NCI-H2107 (cell line): ENCODE results near the gene SERPINB7.

ENCODE experiments used
- DNase-seq: peaks from one replicate; lab custom pipeline; 2025; lab: John Stamatoyannopoulos, UW

The SERPINB7 gene

DNA sequence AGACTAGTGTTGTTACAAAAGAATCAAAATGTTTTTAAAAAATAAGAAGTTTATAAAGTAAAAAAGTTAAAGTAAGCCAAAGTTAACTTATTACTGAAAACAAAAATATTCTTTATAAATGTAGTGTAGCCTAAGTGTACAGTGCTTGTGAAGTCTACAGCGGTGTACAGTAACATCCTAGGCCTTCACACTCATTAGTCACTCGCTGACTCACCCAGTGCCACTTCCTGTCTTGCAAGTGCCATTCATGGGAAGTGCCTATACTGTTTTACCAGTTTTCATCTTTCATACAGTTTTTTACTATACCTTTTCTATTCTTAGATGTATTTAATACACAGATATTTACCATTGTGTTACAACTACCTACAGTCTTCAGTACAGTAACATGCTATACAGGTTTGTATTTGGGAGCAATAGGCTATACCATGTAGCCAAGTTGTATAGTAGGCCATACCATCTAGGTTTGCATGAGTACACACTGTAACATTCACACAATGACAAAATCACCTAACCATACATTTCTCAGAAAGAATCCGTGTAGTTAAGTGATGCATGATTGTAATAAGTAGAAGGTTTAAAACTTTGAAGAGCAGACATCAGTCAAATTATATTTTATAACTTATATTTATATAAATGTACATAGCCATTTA lies 13.4 kb downstream of the SERPINB7 start:
- DNase-seq: no peak

DNA sequence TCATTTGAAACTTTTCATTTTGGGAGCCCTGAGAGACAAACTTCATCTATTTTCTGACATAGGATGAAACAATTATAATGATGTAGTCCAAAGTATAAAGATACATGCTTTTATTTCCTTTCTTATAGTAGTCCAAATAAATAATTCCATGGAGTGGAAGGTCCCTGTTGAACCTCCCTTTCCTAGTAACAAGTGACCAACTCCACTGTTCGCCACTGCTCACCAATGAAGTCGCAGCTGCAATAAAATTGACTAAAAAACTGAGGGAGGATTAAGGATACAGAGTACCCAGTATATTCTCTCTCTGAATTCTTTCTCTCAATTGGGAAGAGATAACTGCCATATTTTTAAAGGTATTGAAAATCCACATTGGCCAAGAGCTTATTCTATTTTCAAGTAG lies 14.1 kb downstream of the SERPINB7 start:
- no peak for DNase-seq

DNA sequence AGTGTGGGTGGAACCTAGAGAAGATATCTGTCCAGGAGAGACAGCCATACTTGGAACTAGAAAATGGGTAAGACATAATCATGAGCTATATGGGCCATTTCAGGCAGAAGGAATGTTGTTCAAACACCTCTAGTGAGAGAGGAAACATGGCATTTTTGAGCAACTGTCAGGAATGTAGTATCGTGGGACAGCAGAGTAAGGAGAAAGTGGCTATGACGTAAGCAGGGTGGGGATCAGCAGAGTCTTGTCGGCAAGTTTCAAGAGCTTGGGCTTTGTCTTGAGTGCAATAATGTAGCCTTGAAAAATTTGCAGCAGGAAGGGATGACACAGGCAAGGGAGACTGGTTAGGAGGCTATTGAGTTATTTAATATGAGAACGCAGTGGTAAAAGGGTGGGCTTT lies 20.4 kb downstream of the SERPINB7 start:
- no peak for DNase-seq

DNA sequence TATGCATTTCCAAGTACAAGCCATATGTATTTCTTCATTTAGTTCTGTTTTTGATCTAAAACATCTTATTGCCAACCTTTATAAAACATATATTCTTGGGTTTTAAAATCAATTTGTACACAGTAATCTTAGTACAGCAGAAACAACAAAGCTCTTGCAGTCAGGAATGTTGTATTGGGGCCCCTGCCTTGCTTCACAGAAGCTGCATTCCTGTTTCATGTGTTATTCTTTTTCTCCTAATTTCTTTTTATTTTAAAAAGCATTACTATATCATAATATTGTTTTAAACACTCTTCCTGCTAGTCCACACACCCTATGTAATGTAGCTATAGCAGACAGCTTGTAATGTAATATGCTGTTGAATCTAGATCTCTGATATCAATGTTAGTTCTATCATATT lies 24.0 kb downstream of the SERPINB7 start:
- DNase-seq: no peak

DNA sequence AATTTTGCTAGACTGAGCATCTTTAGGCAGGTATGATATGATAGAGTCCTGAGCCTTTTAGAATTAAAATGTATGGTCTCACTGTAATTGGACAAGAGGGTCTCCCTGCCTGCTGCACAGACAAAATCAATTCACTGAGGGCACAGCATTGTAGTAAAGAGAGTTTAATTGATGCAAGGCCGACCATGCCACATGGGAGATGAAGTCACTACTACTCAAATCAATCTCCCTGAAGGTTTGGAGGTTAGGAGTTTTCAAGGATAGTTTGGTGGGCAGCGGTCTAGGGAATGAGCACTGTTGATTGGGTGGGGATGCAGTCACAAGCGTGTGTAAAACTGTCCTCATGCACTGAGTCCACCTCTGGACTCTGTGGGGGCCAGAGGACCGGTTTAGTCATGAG lies 26.1 kb downstream of the SERPINB7 start:
- DNase-seq: no peak

DNA sequence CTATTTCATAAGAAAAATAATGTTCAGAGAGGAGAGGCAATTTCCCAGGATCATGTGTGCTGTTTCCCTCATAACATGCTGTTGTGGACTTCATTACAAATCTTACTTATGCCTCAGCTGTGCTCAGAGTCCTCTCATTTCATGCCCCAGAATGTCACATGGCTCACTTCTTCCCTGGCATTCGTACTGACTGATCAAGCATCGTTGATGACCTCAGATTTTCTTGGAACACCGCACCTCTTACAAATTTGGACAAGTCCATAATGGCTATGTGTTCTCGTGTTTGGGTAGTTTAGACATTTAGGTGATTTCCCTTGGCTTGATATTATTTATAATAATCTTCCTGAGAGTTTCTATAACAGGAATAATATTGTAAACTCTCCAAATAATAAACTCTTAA lies 32.9 kb downstream of the SERPINB7 start:
- DNase-seq: no peak

DNA sequence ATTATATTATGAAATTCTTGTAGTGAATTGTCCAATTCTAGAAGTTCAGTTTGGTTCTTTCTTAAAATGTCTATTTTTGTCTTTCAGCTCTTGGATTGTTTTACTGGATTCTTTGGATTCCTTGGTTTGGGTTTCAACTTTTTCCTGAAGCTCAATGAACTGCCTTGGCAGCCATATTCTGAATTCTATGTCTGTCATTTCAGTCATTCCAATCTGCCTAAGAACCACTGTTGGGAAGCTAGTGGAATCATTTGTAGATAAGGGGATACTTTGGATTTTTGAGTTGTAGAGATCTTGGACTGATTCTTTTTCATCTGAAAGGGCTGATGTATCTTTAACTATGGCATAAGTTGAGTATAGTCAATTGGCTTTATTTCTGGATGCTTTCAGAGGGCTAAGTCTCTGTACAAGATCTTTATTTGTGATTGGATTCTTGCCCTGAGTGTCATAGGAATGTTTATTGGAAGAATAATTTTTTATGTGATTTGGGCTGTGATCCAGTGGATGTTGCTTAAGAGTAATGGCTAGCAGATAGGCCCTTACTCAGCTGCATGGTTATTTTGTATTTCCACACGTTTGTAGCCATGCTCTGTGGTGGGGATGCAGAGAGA lies 42.3 kb downstream of the SERPINB7 start:
- no peak for DNase-seq

DNA sequence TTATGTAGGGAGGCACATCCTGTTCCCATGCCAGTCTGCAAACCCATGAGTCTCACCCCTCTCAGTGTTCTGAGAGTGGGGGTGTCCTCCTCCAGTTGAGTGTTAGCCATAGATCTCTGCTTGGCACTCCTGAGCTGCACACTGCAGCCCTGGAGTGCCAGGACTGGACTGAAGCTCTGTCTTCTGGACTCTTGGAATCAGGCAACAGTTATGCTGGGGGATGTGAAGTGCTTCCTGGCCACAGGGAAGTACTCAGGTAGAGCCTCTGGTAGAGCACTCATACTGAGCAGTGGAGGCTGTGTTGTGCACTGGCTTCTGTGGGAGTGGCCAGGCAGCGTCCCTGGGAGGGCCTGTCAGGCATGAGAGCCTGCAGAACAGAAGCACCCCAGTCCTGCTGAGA lies 43.0 kb downstream of the SERPINB7 start:
- DNase-seq: no peak

DNA sequence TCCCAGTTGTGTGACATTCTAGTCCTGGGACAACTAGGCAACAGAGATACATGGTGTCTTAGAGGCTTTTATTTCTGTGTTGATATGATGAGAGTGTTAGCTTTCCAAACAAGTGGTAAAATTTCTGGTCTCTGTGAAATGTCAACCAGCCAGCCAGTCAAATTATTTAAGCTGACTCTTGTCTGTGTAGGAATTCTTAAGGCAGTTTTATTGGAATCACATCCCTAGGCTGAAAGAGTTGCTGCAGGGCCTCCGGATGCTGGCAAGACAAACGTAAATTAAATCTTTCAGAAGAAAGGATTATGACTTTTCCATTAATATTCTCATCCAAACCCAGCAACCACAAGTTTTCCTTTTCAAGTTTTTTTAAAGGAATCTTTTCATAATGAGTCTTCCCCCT lies 44.6 kb downstream of the SERPINB7 start:
- DNase-seq: no peak

DNA sequence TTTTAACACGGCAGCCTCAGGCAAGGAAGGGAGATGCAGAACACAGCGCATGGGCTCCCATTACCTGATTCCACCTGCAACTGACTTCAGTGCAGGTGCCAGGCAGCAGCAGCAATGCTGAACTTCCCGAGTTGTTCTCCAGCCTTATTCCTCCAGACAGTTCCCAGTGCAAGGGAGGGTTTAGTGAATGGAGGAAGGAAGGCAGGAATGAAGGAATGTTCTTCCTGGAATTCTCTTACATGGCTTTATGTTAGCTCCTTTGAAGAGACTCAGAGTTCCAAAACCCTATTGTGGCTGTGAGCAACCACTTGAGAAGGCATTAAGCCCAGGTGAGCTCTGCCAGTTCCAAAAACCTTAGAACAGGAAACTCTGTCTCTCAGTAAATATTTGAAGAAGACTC lies 45.5 kb downstream of the SERPINB7 start:
- no peak for DNase-seq

DNA sequence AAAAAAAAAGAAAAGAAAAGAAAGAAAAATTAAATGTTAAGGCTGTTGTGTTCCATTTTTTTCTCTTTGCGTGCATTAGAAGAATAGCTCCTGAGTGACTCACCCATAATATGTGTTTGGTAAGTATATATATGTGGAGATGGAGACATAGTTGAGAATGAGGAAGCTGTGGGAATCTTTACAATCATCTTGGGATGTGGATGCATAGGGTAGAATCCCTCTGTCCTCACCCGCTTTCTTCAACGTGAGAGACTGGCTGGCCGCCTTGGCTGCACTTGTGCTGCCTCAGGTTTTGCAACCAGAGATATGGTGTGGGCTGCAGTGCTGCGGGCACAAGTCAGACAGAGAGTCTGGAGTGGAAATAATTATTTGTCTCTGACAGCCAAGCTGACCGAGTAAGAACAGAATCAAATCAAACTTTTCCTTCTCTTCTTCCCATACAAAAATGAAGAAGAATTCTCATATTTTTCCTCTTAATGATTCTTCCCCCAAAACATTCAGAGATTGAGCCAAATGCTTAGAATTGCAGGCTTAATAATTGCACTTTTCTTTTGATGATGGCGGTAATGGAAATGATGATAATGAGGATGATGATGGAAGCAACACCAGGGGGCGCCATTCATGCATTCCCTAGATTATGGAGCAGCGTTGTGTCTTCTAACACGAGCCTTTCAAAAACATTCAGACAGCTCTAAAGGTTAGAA lies 48.5 kb downstream of the SERPINB7 start:
- DNase-seq: no peak

DNA sequence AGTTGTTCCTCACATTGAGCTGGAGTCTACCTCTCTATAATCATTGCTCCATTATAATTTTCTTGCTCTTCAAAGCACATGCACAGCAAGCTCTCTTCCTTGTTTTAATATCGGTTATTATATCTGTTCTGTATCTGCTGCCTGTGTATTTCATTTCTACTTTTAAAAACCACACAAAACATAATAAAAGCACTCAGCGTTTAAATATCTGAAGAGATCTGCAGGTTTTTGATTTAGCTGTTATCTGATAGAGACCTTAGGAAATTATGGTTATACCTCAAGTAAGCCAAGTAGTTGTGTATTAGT lies 49.0 kb downstream of the SERPINB7 start:
- DNase-seq: no peak

DNA sequence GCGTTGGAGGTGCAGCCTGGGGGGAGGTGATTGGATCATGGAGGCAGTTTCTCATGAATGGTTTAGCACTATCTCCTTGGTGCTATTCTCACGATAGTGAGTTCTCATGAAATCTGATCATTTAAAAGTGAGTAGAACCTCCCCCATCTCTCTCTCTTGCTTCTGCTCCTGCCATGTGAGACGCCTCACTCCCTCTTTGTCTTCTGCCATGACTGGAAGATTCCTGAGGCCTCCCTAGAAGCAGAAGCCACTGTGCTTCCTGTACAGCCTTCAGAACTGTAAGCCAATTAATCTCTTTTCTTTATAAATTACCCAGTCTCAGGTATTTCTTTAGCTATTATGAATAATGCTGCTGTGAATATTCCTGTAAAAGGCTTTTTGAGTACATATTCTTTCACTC lies 52.9 kb downstream of the SERPINB7 start:
- DNase-seq: no peak

DNA sequence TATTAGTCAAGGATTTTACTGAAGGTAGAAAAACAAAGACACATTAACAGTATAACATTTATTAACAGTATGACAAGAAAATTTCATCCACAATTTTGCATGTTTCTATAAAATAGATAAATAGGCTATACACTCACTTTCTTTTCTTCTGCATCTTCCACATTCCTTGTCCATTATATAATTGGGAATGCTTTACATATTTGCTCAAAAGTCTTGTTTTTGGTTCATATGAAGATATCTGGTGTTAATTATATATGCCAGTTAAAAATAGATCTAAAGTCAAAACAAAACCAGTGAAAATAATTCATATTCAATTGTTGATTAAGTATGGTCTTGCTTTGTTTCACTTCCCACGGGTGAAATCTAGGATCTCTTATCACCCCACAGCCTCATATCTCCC lies 53.4 kb downstream of the SERPINB7 start:
- no peak for DNase-seq

DNA sequence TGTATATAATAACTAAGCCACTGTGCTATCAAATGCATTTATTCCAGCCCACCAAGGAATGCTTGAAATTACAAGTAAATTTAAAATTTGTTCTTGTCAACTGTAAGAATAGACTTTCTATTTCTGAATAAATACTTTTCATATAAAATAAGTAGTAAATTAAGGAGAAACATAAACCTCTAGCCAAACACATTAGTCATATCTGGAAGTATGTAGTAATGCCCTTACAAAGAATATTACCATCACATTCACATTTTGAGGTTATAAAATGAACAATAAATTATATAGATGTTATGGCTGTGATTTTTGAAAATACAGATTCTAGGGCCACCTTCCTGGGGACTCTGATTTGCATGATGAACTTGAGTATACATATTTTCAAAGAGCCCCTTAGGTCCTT lies 54.7 kb downstream of the SERPINB7 start:
- DNase-seq: no peak

DNA sequence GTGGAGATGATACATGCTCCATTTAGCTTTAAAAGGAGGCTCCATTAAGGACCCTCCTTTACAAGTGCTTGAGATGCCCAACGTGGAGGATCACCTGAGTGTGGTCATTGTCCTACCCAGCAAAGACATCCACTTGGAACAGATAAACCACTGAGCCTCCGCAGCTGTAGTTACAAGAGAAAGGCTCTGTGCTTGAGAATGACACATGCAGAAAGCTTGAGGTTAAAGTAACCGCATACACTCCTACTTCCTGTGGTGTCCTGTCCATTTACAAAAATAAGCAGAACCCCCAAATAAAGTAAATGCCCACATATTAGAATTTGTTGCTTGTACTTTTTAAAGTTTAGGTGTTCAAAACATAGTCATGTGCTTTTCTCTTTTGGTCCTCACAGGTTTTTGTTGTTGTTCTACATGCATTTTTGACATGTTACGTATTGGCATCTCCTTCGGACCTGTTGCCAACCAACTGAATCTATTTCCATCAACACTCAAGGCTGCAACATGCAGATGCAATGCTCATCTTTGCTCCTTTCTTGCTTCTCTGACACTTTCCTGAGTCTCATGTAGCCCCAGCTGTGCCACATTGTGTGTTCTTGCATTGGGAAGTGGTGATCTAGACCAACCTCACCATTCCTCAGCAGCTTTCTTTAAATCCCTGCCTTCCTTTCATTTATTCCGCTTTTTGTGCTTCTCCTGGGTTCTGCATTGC lies 56.0 kb downstream of the SERPINB7 start:
- no peak for DNase-seq

DNA sequence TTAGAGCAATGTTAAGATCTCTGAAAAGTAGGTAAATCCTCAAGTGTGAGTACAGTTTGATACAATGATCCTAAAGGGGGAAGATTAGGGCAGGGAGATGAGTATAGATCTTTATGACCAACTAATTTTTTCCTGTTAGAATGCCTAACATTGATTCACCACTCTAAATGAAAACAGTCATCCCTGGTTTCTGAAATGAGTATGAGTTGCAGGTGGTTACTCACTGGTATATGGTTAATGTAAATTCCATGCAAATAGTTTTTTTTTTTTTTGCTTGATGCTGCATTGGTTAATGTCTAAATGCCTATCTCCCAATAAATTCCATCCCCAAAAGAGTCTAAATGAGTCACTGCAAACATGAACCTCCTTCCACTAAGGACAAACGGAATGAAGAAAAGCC lies 57.3 kb downstream of the SERPINB7 start:
- no peak for DNase-seq

DNA sequence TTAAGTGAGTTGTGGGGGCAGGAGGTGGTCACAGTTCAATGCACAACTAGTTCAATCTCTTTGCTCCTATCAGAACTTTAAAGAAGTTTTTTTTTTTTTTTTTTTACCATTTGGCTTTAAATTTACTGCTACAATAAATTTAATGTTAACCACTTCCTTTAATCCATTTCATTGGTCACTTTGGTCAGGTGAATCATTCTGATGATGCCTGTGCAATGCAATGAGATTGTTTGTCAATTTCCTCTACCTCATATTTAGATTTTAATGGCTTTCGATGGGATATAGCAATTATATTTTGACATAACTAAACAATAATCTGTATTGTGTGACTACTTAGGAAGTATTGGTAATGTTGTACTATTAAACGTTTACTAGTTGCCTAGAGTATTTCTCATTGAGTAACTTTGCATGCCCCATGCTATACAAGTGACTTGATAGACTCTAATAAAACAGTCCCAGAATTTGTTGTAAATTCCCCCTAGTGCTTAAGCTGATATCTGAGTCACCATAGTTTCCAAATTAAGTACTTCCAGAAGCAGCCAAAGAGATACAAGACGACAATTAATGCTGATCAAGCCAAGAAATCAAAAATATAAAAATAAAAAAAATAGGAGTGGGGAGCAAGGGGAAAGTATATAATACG lies 59.4 kb downstream of the SERPINB7 start:
- no peak for DNase-seq

DNA sequence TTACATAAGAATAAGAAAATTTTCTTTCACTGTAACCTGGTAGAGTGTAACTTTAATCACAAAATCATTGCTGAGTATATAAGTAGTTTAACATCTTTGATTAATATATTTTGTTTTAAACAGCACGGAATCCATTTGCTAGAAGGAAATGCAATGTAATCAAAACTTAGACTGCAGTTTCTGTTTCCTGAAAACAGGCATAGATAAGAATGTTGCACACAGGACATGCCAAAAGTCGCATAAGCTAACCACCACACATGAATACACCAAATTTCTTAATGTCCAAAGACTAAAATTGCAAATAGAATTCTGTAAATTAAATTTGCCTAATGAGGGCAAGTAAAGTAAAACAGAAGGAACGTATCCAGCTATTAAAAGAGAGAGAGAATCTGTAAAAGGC lies 61.2 kb downstream of the SERPINB7 start:
- no peak for DNase-seq

DNA sequence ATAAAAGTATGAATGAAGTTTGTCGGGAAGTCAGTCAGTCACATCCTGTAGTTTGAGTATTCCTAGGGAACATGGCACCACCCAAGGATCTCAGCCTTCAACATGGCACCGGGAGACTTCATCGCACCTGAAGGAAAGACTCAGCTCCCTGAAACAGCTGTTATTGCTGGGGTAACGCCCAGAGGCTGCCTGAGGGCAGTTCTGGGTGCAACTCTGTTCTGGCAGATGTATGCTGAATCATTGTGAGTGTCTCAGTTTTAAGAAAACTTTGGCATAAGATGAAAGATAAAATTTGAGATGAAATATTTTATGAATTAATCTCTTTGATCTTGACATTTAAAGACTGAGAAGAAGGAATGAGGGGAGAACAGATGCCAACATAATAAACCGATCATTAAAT lies 62.4 kb downstream of the SERPINB7 start:
- DNase-seq: no peak

DNA sequence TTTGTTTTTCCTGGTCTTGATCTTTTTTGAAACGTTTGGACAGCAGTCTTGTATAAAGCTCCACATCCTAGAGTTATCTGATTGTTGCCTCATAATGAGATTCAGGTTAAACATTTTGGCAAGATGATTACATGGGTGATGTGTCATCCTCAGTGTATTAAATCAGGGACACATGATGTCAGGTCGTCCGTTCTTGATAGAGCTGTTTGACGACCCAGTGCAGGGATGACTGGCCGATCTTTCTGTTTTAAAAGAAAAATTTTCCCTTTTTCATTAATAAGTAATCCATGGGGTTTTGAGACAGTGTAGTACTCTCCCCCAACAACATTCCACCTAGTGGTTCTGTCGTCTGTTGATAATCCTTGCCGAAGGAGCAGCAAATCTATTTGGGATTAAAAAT lies 67.8 kb downstream of the SERPINB7 start:
- DNase-seq: no peak

DNA sequence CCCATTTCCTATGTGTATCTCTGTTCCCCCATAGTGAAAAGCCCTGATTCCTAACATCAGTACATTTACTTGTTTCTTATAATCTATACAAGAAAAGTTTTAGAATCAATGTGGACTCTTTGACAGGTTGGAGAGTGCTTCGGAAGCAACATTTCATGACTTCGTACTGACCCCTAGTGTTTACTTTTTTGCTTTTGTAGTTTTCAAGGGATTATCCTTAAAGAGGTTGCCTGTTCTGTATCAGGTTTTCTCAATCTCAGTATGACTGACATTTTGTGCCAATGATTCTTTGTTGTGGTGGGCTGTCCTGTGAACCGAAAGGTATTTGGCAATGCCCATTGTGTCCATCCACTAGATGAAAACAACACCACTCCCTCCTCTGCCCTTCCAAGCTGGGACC lies 69.0 kb downstream of the SERPINB7 start:
- DNase-seq: no peak

DNA sequence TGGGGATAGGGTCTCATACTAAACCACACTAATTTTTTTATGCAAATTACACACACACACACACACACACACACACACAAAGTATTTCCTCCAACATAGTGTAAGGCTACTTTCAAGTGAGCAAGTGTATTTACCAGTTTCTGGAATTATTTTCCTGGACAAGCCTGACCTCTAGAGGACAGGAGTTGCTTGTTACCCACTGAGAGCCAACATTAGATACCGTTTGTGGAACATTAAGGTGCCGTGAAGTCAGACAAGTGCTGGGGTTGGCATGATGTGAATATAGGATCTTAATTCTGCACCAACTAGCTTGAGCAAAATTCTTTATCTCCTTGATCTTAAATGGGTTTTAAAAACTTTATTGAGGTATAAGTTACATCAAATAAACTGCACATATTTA lies 72.9 kb downstream of the SERPINB7 start:
- DNase-seq: no peak
